C4-2B (cell line): ENCODE data around the gene PRPF6.

ENCODE experiments used
- CTCF ChIP-seq: fragments of 450-650 bp; conservative IDR thresholded peaks from 2 replicates; pipeline ENCODE4 v1.5.1; 2017; ENCODE audit warnings: mild to moderate bottlenecking
- ZFX ChIP-seq: fragments of 450-650 bp; IDR thresholded peaks from 2 replicates; pipeline ENCODE4 v1.6.1; 2017

DNA sequence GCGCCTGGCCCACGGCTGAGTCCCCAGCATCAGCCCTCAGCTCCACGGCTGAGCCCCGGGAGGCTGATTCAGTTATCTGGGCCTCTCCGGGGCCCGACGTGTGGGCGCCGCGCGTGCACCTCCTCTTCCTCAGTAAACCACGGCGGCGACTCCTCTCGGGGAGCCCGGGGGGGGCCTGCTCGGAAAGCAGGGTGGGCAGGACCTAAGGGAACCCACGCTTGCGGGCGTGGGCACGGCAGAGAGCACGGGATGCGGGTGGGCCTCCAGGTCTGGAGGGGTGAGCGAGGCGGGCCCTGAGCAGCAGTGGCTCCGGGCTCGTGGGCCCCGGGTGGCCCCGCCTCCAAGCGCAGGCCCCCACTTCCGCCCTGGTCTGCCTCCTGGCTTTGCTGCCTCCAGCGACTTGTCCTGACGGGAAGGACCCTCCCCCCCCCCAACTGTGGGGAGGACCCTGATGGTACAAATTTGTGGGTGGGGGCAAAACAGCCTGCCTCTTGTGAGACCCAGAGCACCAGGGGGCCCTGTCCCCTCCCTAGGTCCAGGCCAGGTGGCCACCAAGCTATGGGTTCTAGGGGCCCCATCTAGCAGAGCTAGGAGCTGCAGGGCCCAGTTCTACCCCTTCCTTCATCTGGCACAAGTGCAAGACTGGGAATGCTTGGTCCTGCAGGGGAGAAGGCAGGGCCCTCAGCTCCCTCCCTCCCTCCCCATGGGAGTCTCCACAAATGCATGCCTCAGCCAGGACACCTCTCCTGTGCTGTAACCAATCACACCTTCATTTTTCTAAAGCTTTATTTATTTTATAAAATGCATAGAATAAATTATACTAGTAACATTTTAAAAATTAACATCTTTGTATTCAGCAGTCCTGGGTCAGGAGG is 41.6 kb upstream of the PRPF6 start:
- TF ChIP-seq CTCF (no peak), ZFX (no peak)
